Panc1 (cell line): ENCODE results near the gene KCNMB2.

Experiments used
- POLR2AphosphoS5 ChIP-seq: IDR thresholded peaks from 2 replicates; pipeline ENCODE4 v1.6.1; 2012; ENCODE audit warnings: mild to moderate bottlenecking, low read depth, low read length, moderate library complexity
- SIN3A ChIP-seq: IDR thresholded peaks from 2 replicates; pipeline ENCODE4 v1.6.1; 2012; ENCODE audit warnings: low read depth, mild to moderate bottlenecking, low read length, moderate library complexity, borderline replicate concordance; ENCODE audit not compliant: insufficient read depth
- TCF7L2 ChIP-seq: IDR thresholded peaks from 2 replicates; pipeline ENCODE4 v1.6.1; 2011; ENCODE audit warnings: mild to moderate bottlenecking, low read depth, low read length, inconsistent platforms
- TF ChIP-seq, protein P1 (sequence below): fragments of 450-650 bp; IDR thresholded peaks from 2 replicates; pipeline ENCODE4 v1.5.1; 2017; ENCODE audit warnings: mild to moderate bottlenecking
- TF ChIP-seq, protein P2 (sequence below), 2 experiments: IDR thresholded peaks; 2 replicates each; pipeline ENCODE4 v1.6.1; 2011 to 2012; ENCODE audit warnings: low read depth in 2 of 2, control low read depth in 1 of 2, low read length in 1 of 2, mild to moderate bottlenecking in 1 of 2, moderate library complexity in 1 of 2; ENCODE audit not compliant: insufficient read depth in 1 of 2

DNA sequence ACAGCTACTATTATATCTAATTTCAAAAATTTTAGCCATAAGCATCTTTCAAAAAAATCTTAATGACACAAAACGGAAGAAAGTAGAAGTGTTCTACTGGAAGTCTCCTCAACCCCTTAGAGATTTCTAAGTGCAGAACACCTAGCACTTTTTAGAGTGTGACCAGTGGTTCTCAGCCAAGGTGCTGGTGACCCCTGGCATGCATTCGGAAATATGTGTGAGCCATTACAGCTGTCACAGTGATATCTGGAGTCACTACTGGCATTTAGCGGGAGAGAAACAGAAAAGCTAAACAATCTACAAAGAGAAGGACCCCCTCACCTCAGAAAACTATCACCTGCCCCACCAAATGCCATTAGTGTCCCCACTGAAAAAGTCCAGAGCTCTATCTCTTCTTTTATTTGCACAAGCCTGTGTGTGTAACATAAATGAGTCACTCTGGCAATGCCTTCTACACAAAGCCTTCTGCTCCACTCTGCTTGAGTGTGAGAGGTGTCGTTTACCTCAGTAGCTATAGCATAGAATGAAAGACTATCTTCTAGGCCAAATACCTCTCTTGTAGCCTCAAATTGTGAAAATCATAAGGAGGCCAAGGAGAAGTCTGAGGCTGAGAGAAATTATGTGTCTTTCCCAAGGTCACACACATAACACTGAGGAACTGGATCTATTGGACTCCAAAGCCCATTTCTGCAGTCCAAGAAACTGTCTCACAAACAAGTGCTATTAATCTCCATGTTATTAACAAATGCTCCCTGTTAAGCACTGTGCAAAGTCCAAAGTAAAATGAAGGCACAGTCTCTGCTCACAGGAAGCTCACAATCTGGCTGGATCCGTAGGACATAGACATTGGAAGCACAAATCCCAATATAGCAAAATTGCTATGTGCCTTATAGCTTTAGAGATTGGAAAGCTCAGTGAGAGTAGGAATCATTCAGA, 28.5 kb upstream of the KCNMB2 start:
- TF ChIP-seq, protein P1, sequence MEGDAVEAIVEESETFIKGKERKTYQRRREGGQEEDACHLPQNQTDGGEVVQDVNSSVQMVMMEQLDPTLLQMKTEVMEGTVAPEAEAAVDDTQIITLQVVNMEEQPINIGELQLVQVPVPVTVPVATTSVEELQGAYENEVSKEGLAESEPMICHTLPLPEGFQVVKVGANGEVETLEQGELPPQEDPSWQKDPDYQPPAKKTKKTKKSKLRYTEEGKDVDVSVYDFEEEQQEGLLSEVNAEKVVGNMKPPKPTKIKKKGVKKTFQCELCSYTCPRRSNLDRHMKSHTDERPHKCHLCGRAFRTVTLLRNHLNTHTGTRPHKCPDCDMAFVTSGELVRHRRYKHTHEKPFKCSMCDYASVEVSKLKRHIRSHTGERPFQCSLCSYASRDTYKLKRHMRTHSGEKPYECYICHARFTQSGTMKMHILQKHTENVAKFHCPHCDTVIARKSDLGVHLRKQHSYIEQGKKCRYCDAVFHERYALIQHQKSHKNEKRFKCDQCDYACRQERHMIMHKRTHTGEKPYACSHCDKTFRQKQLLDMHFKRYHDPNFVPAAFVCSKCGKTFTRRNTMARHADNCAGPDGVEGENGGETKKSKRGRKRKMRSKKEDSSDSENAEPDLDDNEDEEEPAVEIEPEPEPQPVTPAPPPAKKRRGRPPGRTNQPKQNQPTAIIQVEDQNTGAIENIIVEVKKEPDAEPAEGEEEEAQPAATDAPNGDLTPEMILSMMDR: no peak
- TF ChIP-seq, protein P2, sequence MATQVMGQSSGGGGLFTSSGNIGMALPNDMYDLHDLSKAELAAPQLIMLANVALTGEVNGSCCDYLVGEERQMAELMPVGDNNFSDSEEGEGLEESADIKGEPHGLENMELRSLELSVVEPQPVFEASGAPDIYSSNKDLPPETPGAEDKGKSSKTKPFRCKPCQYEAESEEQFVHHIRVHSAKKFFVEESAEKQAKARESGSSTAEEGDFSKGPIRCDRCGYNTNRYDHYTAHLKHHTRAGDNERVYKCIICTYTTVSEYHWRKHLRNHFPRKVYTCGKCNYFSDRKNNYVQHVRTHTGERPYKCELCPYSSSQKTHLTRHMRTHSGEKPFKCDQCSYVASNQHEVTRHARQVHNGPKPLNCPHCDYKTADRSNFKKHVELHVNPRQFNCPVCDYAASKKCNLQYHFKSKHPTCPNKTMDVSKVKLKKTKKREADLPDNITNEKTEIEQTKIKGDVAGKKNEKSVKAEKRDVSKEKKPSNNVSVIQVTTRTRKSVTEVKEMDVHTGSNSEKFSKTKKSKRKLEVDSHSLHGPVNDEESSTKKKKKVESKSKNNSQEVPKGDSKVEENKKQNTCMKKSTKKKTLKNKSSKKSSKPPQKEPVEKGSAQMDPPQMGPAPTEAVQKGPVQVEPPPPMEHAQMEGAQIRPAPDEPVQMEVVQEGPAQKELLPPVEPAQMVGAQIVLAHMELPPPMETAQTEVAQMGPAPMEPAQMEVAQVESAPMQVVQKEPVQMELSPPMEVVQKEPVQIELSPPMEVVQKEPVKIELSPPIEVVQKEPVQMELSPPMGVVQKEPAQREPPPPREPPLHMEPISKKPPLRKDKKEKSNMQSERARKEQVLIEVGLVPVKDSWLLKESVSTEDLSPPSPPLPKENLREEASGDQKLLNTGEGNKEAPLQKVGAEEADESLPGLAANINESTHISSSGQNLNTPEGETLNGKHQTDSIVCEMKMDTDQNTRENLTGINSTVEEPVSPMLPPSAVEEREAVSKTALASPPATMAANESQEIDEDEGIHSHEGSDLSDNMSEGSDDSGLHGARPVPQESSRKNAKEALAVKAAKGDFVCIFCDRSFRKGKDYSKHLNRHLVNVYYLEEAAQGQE (IDR thresholded peaks at IDR 0.05; ENCODE audit: insufficient read depth in 1 of 2, low read depth in 2 of 2, low read length in 1 of 2): no peak
- no peak for TF ChIP-seq POLR2AphosphoS5
- TF ChIP-seq TCF7L2: no peak
- no peak for TF ChIP-seq SIN3A
